ENCODE data around the gene PAF1. TPM values are rescaled to one million over a fixed set of nuclear protein-coding genes. Genes with fewer than 3 reads are reported as not detected.
"Not testable (repeated sequence)": the region's sequence is repeated elsewhere in the genome, so short reads cannot be mapped to it uniquely, and the experiment has no call there.

Gene PAF1
- total RNA-seq, 4 donors from 2014 or later = 21.8 to 65.6 (median 33.7) TPM

GRCh38 chr19:39341719-39342604 is 48.9 kb downstream of the PAF1 start, which contains the start of gene SAMD4B:
TSS of gene SAMD4B (plus strand) at chr19:39342421. CDS start at chr19:39356894, 14,473 bp downstream.
- peak; percentile 93 to 96 for TF ChIP-seq POLR2A (IDR thresholded peaks at IDR 0.05)
- peak; percentile 68 to 93 (median 86) for TF ChIP-seq CTCF (IDR thresholded peaks at IDR 0.05)
- no peaks in the 10 kb centered on the region for H3K27me3 ChIP-seq
- peaks cover 0 to 18% of the 10 kb centered on the region in 2 donors for H3K4me1 ChIP-seq
- no peaks in the 10 kb centered on the region for H3K36me3 ChIP-seq
- intact Hi-C loops (cut with DNase I; ENCODE audit: low total_unique reads) = no loop called here
- DNase-seq = peak; percentile 99
- H3K4me3 ChIP-seq = peak within 1 kb of the TSS; percentile 78 to 89
- H3K9me3 ChIP-seq = no peaks in the 10 kb centered on the region
- peak within 1 kb of the TSS; percentile 89 to 97 for H3K27ac ChIP-seq

- TF ChIP-seq CTCF (IDR thresholded peaks at IDR 0.05) (no peak), POLR2A (IDR thresholded peaks at IDR 0.05) (no peak)
- Histone ChIP-seq H3K27ac (peak overlapping the region; percentile 81 to 97), H3K4me3 (peak overlapping the region; percentile 61 to 66), H3K9me3 (no peaks in the 10 kb centered on the region), H3K36me3 (no peaks in the 10 kb centered on the region), H3K27me3 (no peaks in the 10 kb centered on the region), H3K4me1 (peaks cover 0 to 18% of the 10 kb centered on the region in 2 donors)
- intact Hi-C loops (cut with DNase I; ENCODE audit: low total_unique reads) = no loop called here
- peak in 1 of 2 donors; percentile 43 for DNase-seq
These were observed 49.7 kb downstream of the PAF1 start for GRCh38 chr19:39341129-39341718.

- H3K27ac ChIP-seq; H3K36me3 ChIP-seq; H3K27me3 ChIP-seq; intact Hi-C loops (cut with DNase I; ENCODE audit: low total_unique reads); H3K4me3 ChIP-seq; H3K9me3 ChIP-seq; DNase-seq; H3K4me1 ChIP-seq: not testable (repeated sequence)
These were observed 50.8 kb downstream of the PAF1 start for GRCh38 chr19:39340156-39340555.

DNA sequence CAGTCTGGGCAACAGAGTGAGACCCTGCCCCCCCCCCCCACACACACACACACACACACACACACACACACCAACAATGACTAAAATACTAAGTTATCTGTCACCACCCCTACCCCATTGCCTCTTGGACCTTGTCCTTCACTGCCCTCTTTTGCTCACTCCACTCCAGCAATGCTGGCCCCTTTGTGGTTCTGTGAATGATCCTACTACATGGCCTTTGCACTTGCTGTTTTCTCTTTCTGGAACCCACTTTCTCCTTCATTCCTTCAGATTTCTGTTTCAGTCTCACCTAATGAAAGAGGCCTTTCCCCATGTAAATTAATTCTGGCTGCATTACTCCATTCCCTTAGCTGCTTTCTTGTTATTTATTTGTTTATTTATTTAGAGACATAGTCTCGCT is 51.2 kb downstream of the PAF1 start:
- Histone ChIP-seq H3K27me3 (no peaks in the 10 kb centered on the region), H3K9me3 (no peaks in the 10 kb centered on the region), H3K4me1 (peaks cover 0 to 7% of the 10 kb centered on the region in 2 donors), H3K4me3 (no peak overlapping the region), H3K36me3 (no peaks in the 10 kb centered on the region), H3K27ac (no peak overlapping the region)
- TF ChIP-seq POLR2A (IDR thresholded peaks at IDR 0.05) = no peak
- TF ChIP-seq CTCF (IDR thresholded peaks at IDR 0.05) = no peak
- intact Hi-C loops (cut with DNase I; ENCODE audit: low total_unique reads) = no loop called here
- no peak for DNase-seq

DNA sequence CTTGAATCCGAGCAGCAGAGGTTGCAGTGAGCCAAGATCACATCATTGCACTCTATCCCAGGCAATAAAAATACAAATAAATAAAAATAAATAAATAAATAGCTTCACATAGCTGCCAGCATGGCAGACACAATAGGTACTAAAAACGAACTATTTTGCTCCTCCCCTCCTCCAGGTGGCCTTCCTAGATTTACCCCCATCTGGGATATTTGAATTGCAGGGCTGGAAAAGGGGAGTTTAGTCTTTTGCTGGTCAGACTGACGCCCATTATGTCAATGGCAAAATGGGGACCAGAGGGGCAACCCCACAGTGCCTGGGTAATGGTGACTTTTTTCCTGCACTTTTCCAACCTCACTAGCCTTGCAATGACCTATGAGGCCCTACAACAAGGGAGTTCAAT is 54.4 kb downstream of the PAF1 start:
- intact Hi-C loops (cut with DNase I; ENCODE audit: low total_unique reads) = no loop called here
- no peak for DNase-seq

More for the DNA sequence above, 54.4 kb downstream of the PAF1 start:
- Histone ChIP-seq H3K27ac (peak overlapping the region in 1 of 2 donors; percentile 22), H3K27me3 (no peaks in the 10 kb centered on the region), H3K36me3 (no peaks in the 10 kb centered on the region), H3K4me1 (no peaks in the 10 kb centered on the region), H3K4me3 (no peak overlapping the region), H3K9me3 (no peaks in the 10 kb centered on the region)
- TF ChIP-seq CTCF (IDR thresholded peaks at IDR 0.05) (no peak), POLR2A (IDR thresholded peaks at IDR 0.05) (no peak)

Small RNAs within 50 kb of the gene (microRNA-seq; reads per million reads assigned to microRNA genes)
- 3.9 reads per million for gene MIR4530 (ENCODE audit: borderline microRNAs expressed, borderline replicate concordance)

Small RNAs within 50 kb of the gene (small RNA-seq; reads per million reads assigned to genes)
- gene AC011445.2 (not detected), gene MIR4530 (not detected), gene RN7SL566P (not detected)

Other genes starting within 250 kb of the PAF1 start
- not detected for gene NCCRP1, start 194.1 kb downstream of the PAF1 start, total RNA-seq
- gene SYCN, start 186.8 kb downstream of the PAF1 start, total RNA-seq = not detected
- not detected for gene IFNL3, start 146.1 kb downstream of the PAF1 start, total RNA-seq
- under 1 TPM in 1 of 4 donors, not detected in 3; 0.90 TPM for gene IFNL4, start 142.2 kb downstream of the PAF1 start, total RNA-seq
- gene IFNL2, start 122.7 kb downstream of the PAF1 start, total RNA-seq = not detected
- not detected for gene IFNL1, start 94.7 kb downstream of the PAF1 start, total RNA-seq
- 1 to 10 TPM in 2 of 4 donors, not detected in 2; 1.4 to 4.7 TPM for gene LRFN1, start 70.2 kb downstream of the PAF1 start, total RNA-seq
- gene GMFG, start 55.1 kb downstream of the PAF1 start, total RNA-seq = 10 to 100 TPM; 10.4 to 43.0 (median 18.9) TPM
- 100 to 1,000 TPM in 1 of 4 donors, 10 to 100 TPM in 3; 11.3 to 128 (median 58.6) TPM for gene SAMD4B, start 48.7 kb downstream of the PAF1 start, total RNA-seq
- 100 to 1,000 TPM in 1 of 4 donors, 10 to 100 TPM in 3; 15.6 to 282 (median 40.8) TPM for gene MED29, start 272 bp upstream of the PAF1 start, total RNA-seq
- 100 to 1,000 TPM in 2 of 4 donors, 10 to 100 TPM in 1, 1 to 10 TPM in 1; 5.0 to 276 (median 145) TPM for gene ZFP36, start 15.7 kb upstream of the PAF1 start, total RNA-seq
- gene PLEKHG2, start 21.6 kb upstream of the PAF1 start, total RNA-seq = 100 to 1,000 TPM in 1 of 4 donors, 10 to 100 TPM in 1, 1 to 10 TPM in 2; 5.1 to 120 (median 21.6) TPM
- gene RPS16, start 44.8 kb upstream of the PAF1 start, total RNA-seq = 1,000 to 10,000 TPM in 3 of 4 donors, 10 to 100 TPM in 1; 50.5 to 6,434 (median 2,757) TPM
- gene SUPT5H, start 54.5 kb upstream of the PAF1 start, total RNA-seq = 100 to 1,000 TPM in 1 of 4 donors, 10 to 100 TPM in 3; 11.8 to 119 (median 40.0) TPM
- gene TIMM50, start 89.7 kb upstream of the PAF1 start, total RNA-seq = 10 to 100 TPM; 21.0 to 48.6 (median 28.5) TPM
- under 1 TPM in 1 of 4 donors, not detected in 3; 0.41 TPM for gene DLL3, start 107.8 kb upstream of the PAF1 start, total RNA-seq
- gene SELENOV, start 124.0 kb upstream of the PAF1 start, total RNA-seq = under 1 TPM in 1 of 4 donors, not detected in 3; 0.41 TPM
- gene EID2B, start 141.7 kb upstream of the PAF1 start, total RNA-seq = 1 to 10 TPM in 3 of 4 donors, under 1 TPM in 1; 0.29 to 6.6 (median 5.1) TPM
- 10 to 100 TPM in 2 of 4 donors, 1 to 10 TPM in 2; 3.8 to 15.5 (median 8.6) TPM for gene EID2, start 149.1 kb upstream of the PAF1 start, total RNA-seq
- gene LGALS13, start 211.4 kb upstream of the PAF1 start, total RNA-seq = not detected

Measured in uterus (tissue), 4 donors.